Lower lobe of right lung (tissue), 2 donors: ENCODE measurements around the gene TMEM134. TPM values are rescaled to one million over a fixed set of nuclear protein-coding genes. Genes with fewer than 3 reads are reported as not detected.

Experiments used
- ATAC-seq, 2 donors: fragments of 200-7000 bp; cut with Tn5 transposase; one replicate each; pipeline ENCODE4 v1.9.1; 2020 to 2022; ENCODE audit warnings: mild to moderate bottlenecking in 2 of 2, moderate library complexity in 2 of 2
- DNase-seq: peaks from one replicate; pipeline ENCODE4 v3.0.0-alpha.2; 2020
- H3K27ac ChIP-seq: fragments of 200-600 bp; one replicate; pipeline ENCODE4 v1.8.0; 2022
- H3K27me3 ChIP-seq: fragments of 200-600 bp; one replicate; pipeline ENCODE4 v1.8.0; 2022; ENCODE audit warnings: low read depth
- H3K36me3 ChIP-seq: fragments of 200-600 bp; one replicate; pipeline ENCODE4 v1.8.0; 2022; ENCODE audit warnings: mild to moderate bottlenecking
- H3K4me1 ChIP-seq: fragments of 200-600 bp; one replicate; pipeline ENCODE4 v1.8.0; 2022
- H3K4me3 ChIP-seq: fragments of 200-600 bp; one replicate; pipeline ENCODE4 v1.8.0; 2022; ENCODE audit warnings: mild to moderate bottlenecking
- H3K9me3 ChIP-seq: fragments of 200-600 bp; one replicate; pipeline ENCODE4 v1.8.0; 2022
- intact Hi-C: fragments of 100-400 bp; cut with DNase I; formaldehyde crosslinking; loops from one replicate; pipeline ENCODE4 v1.11.0; 2022
- total RNA-seq: library from RNA; stranded (reverse); fragmentation: NEBNext Ultra II Directional; extraction: Animal tissue kit (Norgen Biotek cat#: 25700); gene quantifications from one replicate; pipeline ENCODE4 v1.2.1, GENCODE V29; 2021
- TF ChIP-seq, protein P1 (sequence below): fragments of 200-600 bp; IDR thresholded peaks from one replicate; pipeline ENCODE4 v1.8.0; 2022; ENCODE audit warnings: antibody characterized with exemption, mild to moderate bottlenecking
- donor health status: DM: no; HTN: yes; CAD: no; lungs with severe emphysema.

TMEM134 gene
- total RNA-seq, 1 donor from 2014 or later = 49.1 TPM

DNA sequence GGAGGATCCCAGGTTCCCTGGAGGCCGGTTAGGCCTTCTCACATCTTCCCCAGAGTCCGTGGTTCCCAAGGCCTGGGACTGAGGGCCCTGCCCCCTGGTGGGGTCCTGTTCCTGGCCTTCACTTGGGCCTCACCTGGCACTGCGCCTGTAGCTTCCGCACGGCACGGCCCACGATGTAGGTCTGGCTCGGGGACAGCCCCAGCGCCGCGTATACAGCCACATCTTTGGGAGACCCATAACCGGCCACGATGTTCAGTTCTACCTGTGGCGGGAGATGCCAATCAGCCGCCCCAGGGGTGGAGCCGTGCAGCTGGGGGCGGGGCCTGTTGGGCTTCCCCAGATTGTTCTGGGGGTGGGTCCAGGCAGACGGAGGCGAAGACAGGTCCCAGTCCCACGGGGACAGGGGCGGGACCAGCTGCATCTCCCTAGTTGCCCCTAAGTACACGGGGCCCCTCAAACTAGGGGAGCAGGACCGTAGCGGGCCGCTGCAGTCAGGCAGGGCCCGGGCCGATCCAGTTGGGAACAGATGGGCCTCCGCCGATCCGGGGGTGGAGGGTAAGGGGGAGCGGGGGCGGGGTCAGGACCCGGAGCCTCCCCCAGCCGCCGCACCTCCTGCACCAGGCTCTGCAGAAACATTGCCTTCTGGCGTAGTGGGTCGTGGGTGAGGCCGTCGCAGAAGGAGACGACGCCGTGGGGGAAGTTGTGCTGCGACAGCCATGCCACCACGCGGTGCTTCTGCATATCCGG lies 23.9 kb upstream of the TMEM134 start:
- Histone ChIP-seq H3K9me3 (no peaks in the 10 kb centered on the region), H3K4me3 (no peak overlapping the region), H3K27me3 (no peaks in the 10 kb centered on the region), H3K27ac (no peak overlapping the region), H3K4me1 (no peaks in the 10 kb centered on the region), H3K36me3 (peaks cover 91% of the 10 kb centered on the region)
- TF ChIP-seq, protein P1, sequence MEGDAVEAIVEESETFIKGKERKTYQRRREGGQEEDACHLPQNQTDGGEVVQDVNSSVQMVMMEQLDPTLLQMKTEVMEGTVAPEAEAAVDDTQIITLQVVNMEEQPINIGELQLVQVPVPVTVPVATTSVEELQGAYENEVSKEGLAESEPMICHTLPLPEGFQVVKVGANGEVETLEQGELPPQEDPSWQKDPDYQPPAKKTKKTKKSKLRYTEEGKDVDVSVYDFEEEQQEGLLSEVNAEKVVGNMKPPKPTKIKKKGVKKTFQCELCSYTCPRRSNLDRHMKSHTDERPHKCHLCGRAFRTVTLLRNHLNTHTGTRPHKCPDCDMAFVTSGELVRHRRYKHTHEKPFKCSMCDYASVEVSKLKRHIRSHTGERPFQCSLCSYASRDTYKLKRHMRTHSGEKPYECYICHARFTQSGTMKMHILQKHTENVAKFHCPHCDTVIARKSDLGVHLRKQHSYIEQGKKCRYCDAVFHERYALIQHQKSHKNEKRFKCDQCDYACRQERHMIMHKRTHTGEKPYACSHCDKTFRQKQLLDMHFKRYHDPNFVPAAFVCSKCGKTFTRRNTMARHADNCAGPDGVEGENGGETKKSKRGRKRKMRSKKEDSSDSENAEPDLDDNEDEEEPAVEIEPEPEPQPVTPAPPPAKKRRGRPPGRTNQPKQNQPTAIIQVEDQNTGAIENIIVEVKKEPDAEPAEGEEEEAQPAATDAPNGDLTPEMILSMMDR = no peak
- intact Hi-C loops = no loop called here
- DNase-seq (no peak), ATAC-seq (no peak)

DNA sequence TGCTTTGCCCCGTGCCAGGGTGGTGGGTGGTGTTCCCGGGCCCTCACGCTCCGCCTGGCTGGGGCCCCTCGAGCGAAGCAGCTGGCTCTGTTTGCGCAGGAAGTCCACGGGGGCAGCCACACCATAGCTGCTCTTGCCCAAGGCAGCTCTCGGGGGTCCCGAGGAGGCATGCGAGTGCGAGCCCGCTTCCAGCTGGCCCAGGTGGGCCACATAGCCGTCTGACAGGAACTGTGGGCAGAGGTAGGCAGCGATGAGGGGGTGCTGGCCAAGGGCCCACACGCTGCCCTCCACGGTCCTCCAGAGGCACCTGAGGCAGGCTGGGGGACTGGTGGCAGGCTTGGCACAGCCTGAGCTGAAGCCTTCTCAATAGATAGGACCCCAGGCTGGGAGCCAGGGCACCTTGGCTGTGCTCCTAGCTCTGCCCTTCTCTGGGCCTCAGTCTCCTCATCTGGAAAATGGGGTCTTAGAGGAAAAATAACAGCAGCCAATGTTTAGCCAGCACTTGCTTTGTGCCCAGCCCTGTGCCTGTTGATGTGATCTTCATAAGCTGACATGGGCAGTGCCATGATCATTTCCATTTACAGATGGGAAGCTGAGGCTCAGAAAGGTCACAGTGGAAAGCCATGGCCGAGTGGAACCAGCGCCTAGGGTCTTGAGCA lies 23.1 kb upstream of the TMEM134 start:
- intact Hi-C loops = no loop called here
- H3K27me3 ChIP-seq = no peaks in the 10 kb centered on the region
- TF ChIP-seq, protein P1 = no peak
- DNase-seq (no peak), ATAC-seq (no peak)
- no peak overlapping the region for H3K27ac ChIP-seq
- H3K4me3 ChIP-seq = no peak overlapping the region
- no peaks in the 10 kb centered on the region for H3K4me1 ChIP-seq
- H3K9me3 ChIP-seq = no peaks in the 10 kb centered on the region
- peaks cover 91% of the 10 kb centered on the region for H3K36me3 ChIP-seq

DNA sequence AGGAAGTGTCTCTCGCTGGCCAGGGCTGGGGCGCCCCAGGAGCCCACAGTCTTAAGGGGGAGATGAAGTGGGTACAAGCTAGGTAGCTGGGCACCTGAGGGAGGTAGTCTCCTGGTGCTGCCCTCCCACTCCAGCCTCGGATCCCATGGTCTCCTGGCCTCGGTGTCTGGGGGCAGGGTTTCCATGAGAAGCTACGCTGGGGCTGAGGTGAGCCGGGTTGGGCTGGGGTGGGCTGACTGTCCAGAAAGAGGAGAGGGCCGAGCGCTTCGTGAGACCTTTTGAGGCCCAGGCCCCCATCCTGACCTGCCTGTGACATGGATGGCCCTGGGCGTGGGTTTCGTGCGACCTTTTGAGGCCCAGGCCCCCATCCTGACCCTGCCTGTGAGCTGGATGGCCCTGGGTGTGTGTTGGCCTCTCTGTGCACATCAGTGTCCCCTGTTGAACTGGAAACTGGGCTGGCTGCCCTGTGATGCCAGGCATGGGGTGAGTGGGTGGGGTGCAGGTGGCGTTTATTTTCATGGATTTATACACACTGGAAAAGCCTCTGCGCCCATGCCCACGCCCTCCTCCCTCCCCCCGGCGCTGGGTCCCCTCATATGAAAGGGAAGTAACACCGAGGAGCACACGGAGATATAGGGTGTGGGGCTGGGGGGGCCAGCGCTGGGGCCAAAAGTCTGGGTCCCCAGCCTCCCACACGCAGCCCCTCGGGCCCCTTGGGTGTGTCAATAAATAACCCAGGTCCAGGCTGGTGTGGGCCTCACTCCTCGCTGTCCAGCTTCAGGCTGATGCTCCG lies 22.4 kb upstream of the TMEM134 start:
- TF ChIP-seq, protein P1 = no peak
- Histone ChIP-seq H3K27me3 (no peaks in the 10 kb centered on the region), H3K4me3 (no peak overlapping the region), H3K9me3 (no peaks in the 10 kb centered on the region), H3K4me1 (peaks cover 3% of the 10 kb centered on the region), H3K36me3 (peaks cover 92% of the 10 kb centered on the region), H3K27ac (no peak overlapping the region)
- intact Hi-C loops = no loop called here
- ATAC-seq = no peak
- no peak for DNase-seq

DNA sequence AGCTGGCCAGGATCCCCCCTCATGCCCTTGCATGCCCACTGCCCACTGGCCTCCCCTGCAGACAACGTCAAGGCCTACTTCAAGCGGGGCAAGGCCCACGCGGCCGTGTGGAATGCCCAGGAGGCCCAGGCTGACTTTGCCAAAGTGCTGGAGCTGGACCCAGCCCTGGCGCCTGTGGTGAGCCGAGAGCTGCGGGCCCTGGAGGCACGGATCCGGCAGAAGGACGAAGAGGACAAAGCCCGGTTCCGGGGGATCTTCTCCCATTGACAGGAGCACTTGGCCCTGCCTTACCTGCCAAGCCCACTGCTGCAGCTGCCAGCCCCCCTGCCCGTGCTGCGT lies 21.6 kb upstream of the TMEM134 start:
- intact Hi-C loops = no loop called here
- TF ChIP-seq, protein P1 = no peak
- Histone ChIP-seq H3K9me3 (no peaks in the 10 kb centered on the region), H3K27ac (no peak overlapping the region), H3K4me1 (peaks cover 11% of the 10 kb centered on the region), H3K4me3 (no peak overlapping the region), H3K27me3 (no peaks in the 10 kb centered on the region), H3K36me3 (peaks cover 84% of the 10 kb centered on the region)
- DNase-seq (no peak), ATAC-seq (no peak)

DNA sequence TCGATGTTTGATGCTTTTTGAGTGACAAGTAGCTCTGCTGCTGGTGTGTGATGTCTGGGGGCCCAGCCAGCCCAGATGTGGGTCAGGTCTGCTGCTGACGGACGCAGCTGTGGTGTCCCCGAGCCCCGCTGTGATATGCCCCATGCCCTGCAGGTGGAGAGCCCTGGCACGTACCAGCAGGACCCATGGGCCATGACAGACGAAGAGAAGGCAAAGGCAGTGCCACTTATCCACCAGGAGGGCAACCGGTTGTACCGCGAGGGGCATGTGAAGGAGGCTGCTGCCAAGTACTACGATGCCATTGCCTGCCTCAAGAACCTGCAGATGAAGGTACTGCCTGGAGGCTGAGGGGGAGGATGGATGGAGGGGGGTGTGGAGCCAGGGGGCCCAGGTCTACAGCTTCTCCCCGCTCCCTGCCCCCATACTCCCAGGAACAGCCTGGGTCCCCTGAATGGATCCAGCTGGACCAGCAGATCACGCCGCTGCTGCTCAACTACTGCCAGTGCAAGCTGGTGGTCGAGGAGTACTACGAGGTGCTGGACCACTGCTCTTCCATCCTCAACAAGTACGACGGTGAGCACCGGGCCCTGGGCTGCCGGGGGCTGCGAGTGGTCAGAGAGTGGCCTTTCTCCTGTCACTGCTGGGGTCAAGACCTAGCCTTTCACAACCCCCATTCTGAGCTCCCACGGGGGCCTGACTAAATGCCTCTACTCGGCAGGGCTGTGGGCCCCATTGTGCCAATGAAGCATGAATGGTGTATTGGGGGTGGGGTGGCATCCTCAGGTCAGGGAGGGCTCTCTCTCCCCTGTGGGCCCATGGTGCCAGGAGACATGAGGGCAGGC lies 21.1 kb upstream of the TMEM134 start:
- no peaks in the 10 kb centered on the region for H3K27me3 ChIP-seq
- no peak for ATAC-seq
- H3K27ac ChIP-seq = no peak overlapping the region
- no peak overlapping the region for H3K4me3 ChIP-seq
- peaks cover 14% of the 10 kb centered on the region for H3K4me1 ChIP-seq
- peaks cover 78% of the 10 kb centered on the region for H3K36me3 ChIP-seq
- intact Hi-C loops = no loop called here
- no peaks in the 10 kb centered on the region for H3K9me3 ChIP-seq
- TF ChIP-seq, protein P1 = no peak
- DNase-seq = no peak
